Rectal smooth muscle tissue (tissue), 1 donor: ENCODE measurements around the gene PRICKLE1.

ENCODE experiments used
- H3K27ac ChIP-seq: one replicate; pipeline ENCODE4 v1.7.0; 2013; ENCODE audit warnings: low read depth, low read length, inconsistent platforms
- H3K27me3 ChIP-seq: one replicate; pipeline ENCODE4 v1.7.0; 2013; ENCODE audit warnings: low read length; ENCODE audit not compliant: control insufficient read depth, insufficient read depth
- H3K36me3 ChIP-seq: one replicate; pipeline ENCODE4 v1.7.0; 2013; ENCODE audit warnings: low read length; ENCODE audit not compliant: control insufficient read depth, insufficient read depth
- H3K4me1 ChIP-seq: one replicate; pipeline ENCODE4 v1.7.0; 2013; ENCODE audit warnings: low read length; ENCODE audit not compliant: control insufficient read depth, insufficient read depth
- H3K4me3 ChIP-seq: one replicate; pipeline ENCODE4 v1.7.0; 2013; ENCODE audit warnings: low read length
- H3K9ac ChIP-seq: one replicate; pipeline ENCODE4 v1.7.0; 2013; ENCODE audit warnings: low read length

Gene PRICKLE1

GRCh38 chr12:42589465-42590329, at the start of gene PRICKLE1:
Gene PRICKLE1 (minus strand): TSS chr12:42589746. CDS start chr12:42472516, 117,230 bp downstream.
- peak within 1 kb of the TSS; percentile 72 for H3K4me3 ChIP-seq
- H3K36me3 ChIP-seq, result no peaks in the 10 kb centered on the region
- H3K27ac ChIP-seq, result peak within 1 kb of the TSS; percentile 41
- H3K9ac ChIP-seq, result no peak within 1 kb of the TSS
- H3K27me3 ChIP-seq, result no peaks in the 10 kb centered on the region
- peaks cover 14% of the 10 kb centered on the region for H3K4me1 ChIP-seq

GRCh38 chr12:42638697-42639096, 49.2 kb upstream of the PRICKLE1 start:
- Histone ChIP-seq H3K4me1 (no peaks in the 10 kb centered on the region), H3K27ac (no peak overlapping the region), H3K36me3 (no peaks in the 10 kb centered on the region), H3K4me3 (no peak overlapping the region), H3K27me3 (no peaks in the 10 kb centered on the region), H3K9ac (no peak overlapping the region)

GRCh38 chr12:42638011-42638410, 48.5 kb upstream of the PRICKLE1 start:
- Histone ChIP-seq H3K27ac (no peak overlapping the region), H3K4me3 (no peak overlapping the region), H3K36me3 (no peaks in the 10 kb centered on the region), H3K4me1 (no peaks in the 10 kb centered on the region), H3K27me3 (no peaks in the 10 kb centered on the region), H3K9ac (no peak overlapping the region)

GRCh38 chr12:42636993-42637392, 47.4 kb upstream of the PRICKLE1 start:
- Histone ChIP-seq H3K4me3 (no peak overlapping the region), H3K4me1 (no peaks in the 10 kb centered on the region), H3K36me3 (no peaks in the 10 kb centered on the region), H3K27me3 (no peaks in the 10 kb centered on the region), H3K27ac (no peak overlapping the region), H3K9ac (no peak overlapping the region)

- no peak overlapping the region for H3K4me3 ChIP-seq
Observed at GRCh38 chr12:42633594-42633993, 44.0 kb upstream of the PRICKLE1 start.

GRCh38 chr12:42631513-42631912, 42.0 kb upstream of the PRICKLE1 start:
- H3K27ac ChIP-seq, result no peak overlapping the region
- H3K27me3 ChIP-seq, result no peaks in the 10 kb centered on the region
- no peak overlapping the region for H3K9ac ChIP-seq
- no peaks in the 10 kb centered on the region for H3K36me3 ChIP-seq
- no peaks in the 10 kb centered on the region for H3K4me1 ChIP-seq
- H3K4me3 ChIP-seq, result no peak overlapping the region

More at GRCh38 chr12:42633594-42633993, 44.0 kb upstream of the PRICKLE1 start:
- H3K4me1 ChIP-seq, result no peaks in the 10 kb centered on the region
- H3K27me3 ChIP-seq, result no peaks in the 10 kb centered on the region
- H3K9ac ChIP-seq, result no peak overlapping the region
- H3K27ac ChIP-seq, result no peak overlapping the region
- no peaks in the 10 kb centered on the region for H3K36me3 ChIP-seq

- no peaks in the 10 kb centered on the region for H3K27me3 ChIP-seq
- H3K4me3 ChIP-seq, result no peak overlapping the region
- H3K27ac ChIP-seq, result no peak overlapping the region
- H3K9ac ChIP-seq, result no peak overlapping the region
- H3K36me3 ChIP-seq, result no peaks in the 10 kb centered on the region
- H3K4me1 ChIP-seq, result no peaks in the 10 kb centered on the region
Observed at GRCh38 chr12:42630314-42630713, 40.8 kb upstream of the PRICKLE1 start.

- no peak overlapping the region for H3K9ac ChIP-seq
- H3K27me3 ChIP-seq, result no peaks in the 10 kb centered on the region
- no peak overlapping the region for H3K4me3 ChIP-seq
- no peaks in the 10 kb centered on the region for H3K36me3 ChIP-seq
- H3K27ac ChIP-seq, result no peak overlapping the region
- no peaks in the 10 kb centered on the region for H3K4me1 ChIP-seq
Observed at GRCh38 chr12:42627151-42627550, 37.6 kb upstream of the PRICKLE1 start.

GRCh38 chr12:42625611-42626010, 36.1 kb upstream of the PRICKLE1 start:
- Histone ChIP-seq H3K36me3 (no peaks in the 10 kb centered on the region), H3K9ac (no peak overlapping the region), H3K27me3 (no peaks in the 10 kb centered on the region), H3K4me1 (no peaks in the 10 kb centered on the region), H3K27ac (no peak overlapping the region), H3K4me3 (no peak overlapping the region)

- no peaks in the 10 kb centered on the region for H3K36me3 ChIP-seq
- no peak overlapping the region for H3K9ac ChIP-seq
- H3K27me3 ChIP-seq, result no peaks in the 10 kb centered on the region
- no peak overlapping the region for H3K4me3 ChIP-seq
- H3K27ac ChIP-seq, result no peak overlapping the region
- no peaks in the 10 kb centered on the region for H3K4me1 ChIP-seq
Observed at GRCh38 chr12:42617622-42618021, 28.1 kb upstream of the PRICKLE1 start.

GRCh38 chr12:42615006-42615405, 25.5 kb upstream of the PRICKLE1 start:
- no peak overlapping the region for H3K4me3 ChIP-seq
- no peaks in the 10 kb centered on the region for H3K36me3 ChIP-seq
- no peak overlapping the region for H3K9ac ChIP-seq
- no peaks in the 10 kb centered on the region for H3K27me3 ChIP-seq
- peaks cover 3% of the 10 kb centered on the region for H3K4me1 ChIP-seq
- no peak overlapping the region for H3K27ac ChIP-seq

- Histone ChIP-seq H3K4me3 (no peak overlapping the region), H3K4me1 (peaks cover 3% of the 10 kb centered on the region), H3K9ac (no peak overlapping the region), H3K27ac (no peak overlapping the region), H3K36me3 (no peaks in the 10 kb centered on the region), H3K27me3 (no peaks in the 10 kb centered on the region)
Observed at GRCh38 chr12:42612231-42612613, 22.7 kb upstream of the PRICKLE1 start.
